ENCODE measurements around the gene TGM5. TPM values are rescaled to one million over a fixed set of nuclear protein-coding genes. Genes with fewer than 3 reads are reported as not detected.
"Not testable (repeated sequence)": the region's sequence is repeated elsewhere in the genome, so short reads cannot be mapped to it uniquely, and the experiment has no call there.

The TGM5 gene
- total RNA-seq, 3 donors from 2014 or later, result not detected

- intact Hi-C loops (cut with DNase I, micrococcal nuclease), result no loop called here
- no peaks in the 10 kb centered on the region for H3K9me3 ChIP-seq
- H3K4me1 ChIP-seq (ENCODE audit: low read depth), result no peaks in the 10 kb centered on the region
- DNase-seq (no peak), ATAC-seq (no peak)
- H3K4me3 ChIP-seq, result no peak overlapping the region
- no peak for TF ChIP-seq CTCF (IDR thresholded peaks at IDR 0.05)
- H3K36me3 ChIP-seq (ENCODE audit: low read depth), result no peaks in the 10 kb centered on the region
These were observed 9.2 kb upstream of the TGM5 start for GRCh38 chr15:43275740-43276562.

- no peak for TF ChIP-seq CTCF (IDR thresholded peaks at IDR 0.05)
- no peak overlapping the region for H3K4me3 ChIP-seq
- ATAC-seq, result no peak
- intact Hi-C loops (cut with DNase I, micrococcal nuclease), result no loop called here
- H3K4me1 ChIP-seq (ENCODE audit: low read depth), result no peaks in the 10 kb centered on the region
- no peak for DNase-seq
- no peaks in the 10 kb centered on the region for H3K36me3 ChIP-seq (ENCODE audit: low read depth)
- no peaks in the 10 kb centered on the region for H3K9me3 ChIP-seq
These were observed 7.4 kb upstream of the TGM5 start for GRCh38 chr15:43274136-43274535.

- Histone ChIP-seq H3K4me3 (no peak overlapping the region), H3K36me3 (ENCODE audit: low read depth) (no peaks in the 10 kb centered on the region), H3K4me1 (ENCODE audit: low read depth) (no peaks in the 10 kb centered on the region), H3K9me3 (no peaks in the 10 kb centered on the region)
- TF ChIP-seq CTCF (IDR thresholded peaks at IDR 0.05), result no peak
- intact Hi-C loops (cut with DNase I, micrococcal nuclease), result no loop called here
- no peak for ATAC-seq
- DNase-seq, result no peak
These were observed 6.5 kb upstream of the TGM5 start for GRCh38 chr15:43273243-43273642.

GRCh38 chr15:43271908-43272307 lies 5.2 kb upstream of the TGM5 start:
- H3K4me3 ChIP-seq; DNase-seq; intact Hi-C loops (cut with DNase I, micrococcal nuclease); ATAC-seq; H3K4me1 ChIP-seq (ENCODE audit: low read depth); H3K36me3 ChIP-seq (ENCODE audit: low read depth); H3K9me3 ChIP-seq: not testable (repeated sequence)

GRCh38 chr15:43270676-43271306 lies 4.1 kb upstream of the TGM5 start:
- Histone ChIP-seq H3K4me3 (no peak overlapping the region), H3K36me3 (ENCODE audit: low read depth) (no peaks in the 10 kb centered on the region), H3K9me3 (no peaks in the 10 kb centered on the region), H3K4me1 (ENCODE audit: low read depth) (no peaks in the 10 kb centered on the region)
- no peak for DNase-seq
- peak; percentile 68 for ATAC-seq
- no peak for TF ChIP-seq CTCF (IDR thresholded peaks at IDR 0.05)
- intact Hi-C loops (cut with DNase I, micrococcal nuclease), result no loop called here

GRCh38 chr15:43270113-43270665 lies 3.5 kb upstream of the TGM5 start:
- intact Hi-C loops (cut with DNase I, micrococcal nuclease), result no loop called here
- H3K4me3 ChIP-seq, result no peak overlapping the region
- ATAC-seq (no peak), DNase-seq (no peak)
- no peaks in the 10 kb centered on the region for H3K9me3 ChIP-seq
- TF ChIP-seq CTCF (IDR thresholded peaks at IDR 0.05), result no peak
- no peaks in the 10 kb centered on the region for H3K36me3 ChIP-seq (ENCODE audit: low read depth)
- no peaks in the 10 kb centered on the region for H3K4me1 ChIP-seq (ENCODE audit: low read depth)

Data from mucosa of descending colon (tissue), 3 donors.